Fibroblast of lung (primary cell): ENCODE results near the gene KLF17. TPM values are rescaled to one million over a fixed set of nuclear protein-coding genes. Genes with fewer than 3 reads are reported as not detected.

ENCODE experiments used
- DNase-seq, 2 donors: peaks; one replicate each; pipeline versions ENCODE4 v3.0.0 to v3.0.0-alpha.2; 2010; ENCODE audit warnings: low read depth in 2 of 2
- H2AFZ ChIP-seq: 2 replicates; pipeline ENCODE4 v1.5.1; 2012; ENCODE audit warnings: low read length, control low read depth, inconsistent platforms
- H3K27ac ChIP-seq: 2 replicates; pipeline ENCODE4 v1.5.1; 2011; ENCODE audit warnings: low read length, control low read depth; ENCODE audit not compliant: insufficient read depth
- H3K27me3 ChIP-seq: 2 replicates; pipeline ENCODE4 v1.5.1; 2011; ENCODE audit warnings: mild to moderate bottlenecking, low read length; ENCODE audit not compliant: control insufficient read depth, insufficient read depth
- H3K36me3 ChIP-seq: 2 replicates; pipeline ENCODE4 v1.5.1; 2011; ENCODE audit warnings: low read length; ENCODE audit not compliant: control insufficient read depth, insufficient read depth
- H3K4me1 ChIP-seq: 2 replicates; pipeline ENCODE4 v1.5.1; 2011; ENCODE audit warnings: low read length; ENCODE audit not compliant: control insufficient read depth, insufficient read depth; ENCODE audit errors: extremely low read depth
- H3K4me2 ChIP-seq: 2 replicates; pipeline ENCODE4 v1.5.1; 2011; ENCODE audit warnings: low read length, control low read depth; ENCODE audit not compliant: insufficient read depth; ENCODE audit errors: extremely low read depth
- H3K4me3 ChIP-seq, 4 experiments: fragments of 200-600 bp in 1 of 4; sonication (generic) in 1 of 4; replicated peaks in 1 of 4; 2 replicates each; pipeline ENCODE4 v1.5.1; 2011 to 2016; ENCODE audit warnings: low read length in 4 of 4, low read depth in 3 of 4, mild to moderate bottlenecking in 3 of 4, control low read depth in 2 of 4, inconsistent platforms in 1 of 4, mixed read lengths in 1 of 4; ENCODE audit not compliant: insufficient read depth in 1 of 4; ENCODE audit errors: control extremely low read depth in 1 of 4
- H3K79me2 ChIP-seq: 2 replicates; pipeline ENCODE4 v1.5.1; 2012; ENCODE audit warnings: mild to moderate bottlenecking, low read length, inconsistent platforms; ENCODE audit not compliant: control insufficient read depth, insufficient read depth
- H3K9ac ChIP-seq: 2 replicates; pipeline ENCODE4 v1.5.1; 2011; ENCODE audit warnings: mild to moderate bottlenecking, low read length, control low read depth; ENCODE audit not compliant: insufficient read depth
- H3K9me3 ChIP-seq: 2 replicates; pipeline ENCODE4 v1.5.1; 2012; ENCODE audit warnings: low read depth, low read length; ENCODE audit not compliant: control insufficient read depth, insufficient read depth
- H4K20me1 ChIP-seq: 2 replicates; pipeline ENCODE4 v1.5.1; 2011; ENCODE audit warnings: low read length; ENCODE audit not compliant: control insufficient read depth, insufficient read depth; ENCODE audit errors: extremely low read depth
- CTCF ChIP-seq, 2 donors: IDR thresholded peaks in 1 of 2; conservative IDR thresholded peaks in 1 of 2; 1 replicate in 1 of 2; 2 replicates in 1 of 2; pipeline ENCODE4 v1.5.1; 2011 to 2012; ENCODE audit warnings: low read length in 2 of 2, control low read depth in 1 of 2, inconsistent platforms in 1 of 2, low read depth in 1 of 2, mild to moderate bottlenecking in 1 of 2
- EZH2 ChIP-seq: IDR thresholded peaks from 2 replicates; pipeline ENCODE4 v1.5.1; 2012; ENCODE audit warnings: low read length, control low read depth, mild to moderate bottlenecking; ENCODE audit errors: missing control alignments
- polyA plus RNA-seq, 2 donors: library from polyadenylated mRNA; depleted of rRNA in 1 of 2; stranded (reverse) in 1 of 2; unstranded in 1 of 2; fragments of >200 nt; gene quantifications; 2 replicates each; pipeline ENCODE4 v1.2.1, GENCODE V29; 2011 to 2012; ENCODE audit warnings: missing spikeins in 1 of 2
- total RNA-seq: library from RNA; depleted of rRNA; stranded (reverse); fragments of >200 nt; gene quantifications from 2 replicates; pipeline ENCODE4 v1.2.1, GENCODE V29; 2014

The KLF17 gene
- total and polyA plus RNA-seq, 2 donors (not counting 1 experiment from before 2014, with no cell fraction given): 0.05 to 0.50 TPM

- Histone ChIP-seq H3K27ac (no peak overlapping the region), H3K36me3 (no peaks in the 10 kb centered on the region)
- TF ChIP-seq CTCF (conservative IDR thresholded peaks at IDR 0.05 in 1 of 2, IDR thresholded peaks at IDR 0.05 in 1 of 2; ENCODE audit: low read depth in 1 of 2, low read length in 2 of 2) (no peak), EZH2 (no peak)
Observed at GRCh38 chr1:44110916-44111315, 7.7 kb upstream of the KLF17 start.

GRCh38 chr1:44111861-44112260 is 6.8 kb upstream of the KLF17 start:
- no peak for DNase-seq
- no peak overlapping the region for H3K4me3 ChIP-seq
- H3K9ac ChIP-seq: no peak overlapping the region
- H2AFZ ChIP-seq: no peak overlapping the region
- no peaks in the 10 kb centered on the region for H3K27me3 ChIP-seq
- TF ChIP-seq CTCF (conservative IDR thresholded peaks at IDR 0.05 in 1 of 2, IDR thresholded peaks at IDR 0.05 in 1 of 2; ENCODE audit: low read depth in 1 of 2, low read length in 2 of 2) (no peak), EZH2 (no peak)
- no peaks in the 10 kb centered on the region for H3K36me3 ChIP-seq
- no peak overlapping the region for H3K4me2 ChIP-seq
- no peaks in the 10 kb centered on the region for H3K9me3 ChIP-seq
- no peak overlapping the region for H3K27ac ChIP-seq
- no peaks in the 10 kb centered on the region for H3K79me2 ChIP-seq
- H4K20me1 ChIP-seq: no peaks in the 10 kb centered on the region
- H3K4me1 ChIP-seq: no peaks in the 10 kb centered on the region

More at GRCh38 chr1:44110916-44111315, 7.7 kb upstream of the KLF17 start:
- Histone ChIP-seq H3K79me2 (no peaks in the 10 kb centered on the region), H4K20me1 (no peaks in the 10 kb centered on the region), H3K4me3 (no peak overlapping the region), H3K4me1 (no peaks in the 10 kb centered on the region), H3K9ac (no peak overlapping the region), H2AFZ (no peak overlapping the region), H3K4me2 (no peak overlapping the region), H3K9me3 (no peaks in the 10 kb centered on the region), H3K27me3 (no peaks in the 10 kb centered on the region)
- DNase-seq: no peak

GRCh38 chr1:44112486-44112885 is 6.1 kb upstream of the KLF17 start:
- no peak overlapping the region for H3K4me2 ChIP-seq
- H3K9me3 ChIP-seq: no peaks in the 10 kb centered on the region
- H2AFZ ChIP-seq: no peak overlapping the region
- no peak overlapping the region for H3K9ac ChIP-seq
- no peaks in the 10 kb centered on the region for H3K36me3 ChIP-seq
- no peaks in the 10 kb centered on the region for H3K27me3 ChIP-seq
- TF ChIP-seq CTCF (conservative IDR thresholded peaks at IDR 0.05 in 1 of 2, IDR thresholded peaks at IDR 0.05 in 1 of 2; ENCODE audit: low read depth in 1 of 2, low read length in 2 of 2) (no peak), EZH2 (no peak)
- H4K20me1 ChIP-seq: no peaks in the 10 kb centered on the region
- DNase-seq: peak in 1 of 2 donors; percentile 38
- H3K4me1 ChIP-seq: no peaks in the 10 kb centered on the region
- no peaks in the 10 kb centered on the region for H3K79me2 ChIP-seq
- H3K4me3 ChIP-seq: no peak overlapping the region
- H3K27ac ChIP-seq: no peak overlapping the region
